GM12878 (cell line): ENCODE measurements around the gene FHL2. TPM values are rescaled to one million over a fixed set of nuclear protein-coding genes. Genes with fewer than 3 reads are reported as not detected.

ENCODE experiments used
- CBX5 ChIP-seq: sonication (generic); IDR thresholded peaks from 2 replicates; pipeline ENCODE4 v1.6.1; 2016; ENCODE audit warnings: low read depth, moderate library complexity, mild to moderate bottlenecking, inconsistent platforms
- CHD2 ChIP-seq: IDR thresholded peaks from 2 replicates; pipeline ENCODE4 v1.6.1; 2011; ENCODE audit warnings: low read depth, low read length, improper control_type of control experiment, borderline replicate concordance
- ESRRA ChIP-seq: IDR thresholded peaks from 2 replicates; pipeline ENCODE4 v1.6.1; 2012; ENCODE audit warnings: mild to moderate bottlenecking, low read length, improper control_type of control experiment
- GATAD2B ChIP-seq: fragments of 450-650 bp; conservative IDR thresholded peaks from 2 replicates; pipeline ENCODE4 v1.6.1; 2017; ENCODE audit warnings: low read depth, mild to moderate bottlenecking, moderate library complexity
- KAT2A ChIP-seq: conservative IDR thresholded peaks from 2 replicates; pipeline ENCODE4 v1.6.1; 2011; ENCODE audit warnings: low read depth, low read length; ENCODE audit not compliant: control insufficient read depth
- MEF2B ChIP-seq: fragments of 450-650 bp; IDR thresholded peaks from 2 replicates; pipeline ENCODE4 v1.6.1; 2018; ENCODE audit warnings: mild to moderate bottlenecking, moderate library complexity; ENCODE audit not compliant: partially characterized antibody, poor library complexity, severe bottlenecking
- MXI1 ChIP-seq: fragments of 150-350 bp; IDR thresholded peaks from 2 replicates; pipeline ENCODE4 v1.6.1; 2011; ENCODE audit warnings: low read depth, mild to moderate bottlenecking, inconsistent platforms, low read length, improper control_type of control experiment
- NFIC ChIP-seq: IDR thresholded peaks from 2 replicates; pipeline ENCODE4 v1.6.1; 2012; ENCODE audit warnings: low read depth, mild to moderate bottlenecking, inconsistent platforms, low read length, moderate library complexity
- NFXL1 ChIP-seq: fragments of 450-650 bp; IDR thresholded peaks from 2 replicates; pipeline ENCODE4 v1.6.1; 2017; ENCODE audit warnings: antibody characterized with exemption, mild to moderate bottlenecking, borderline replicate concordance
- NR2C1 ChIP-seq: fragments of 450-650 bp; IDR thresholded peaks from 2 replicates; pipeline ENCODE4 v1.6.1; 2017; ENCODE audit warnings: antibody characterized with exemption, mild to moderate bottlenecking, moderate library complexity
- NR2C2 ChIP-seq: IDR thresholded peaks from 2 replicates; pipeline ENCODE4 v1.6.1; 2011; ENCODE audit warnings: borderline replicate concordance, low read depth; ENCODE audit not compliant: control insufficient read depth, insufficient read length
- POLR2AphosphoS2 ChIP-seq: IDR thresholded peaks from 2 replicates; pipeline ENCODE4 v1.6.1; 2011; ENCODE audit warnings: low read depth, mild to moderate bottlenecking, low read length, improper control_type of control experiment, moderate library complexity
- POU2F2 ChIP-seq: IDR thresholded peaks from 3 replicates; pipeline ENCODE4 v1.6.1; 2011; ENCODE audit warnings: low read depth, mild to moderate bottlenecking, low read length, borderline replicate concordance
- RAD21 ChIP-seq: IDR thresholded peaks from 2 replicates; pipeline ENCODE4 v1.6.1; 2011; ENCODE audit warnings: mild to moderate bottlenecking, low read depth, low read length, moderate library complexity; ENCODE audit not compliant: insufficient read depth
- RUNX3 ChIP-seq: IDR thresholded peaks from 2 replicates; pipeline ENCODE4 v1.6.1; 2012; ENCODE audit warnings: low read length, inconsistent platforms
- SREBF1 ChIP-seq: IDR thresholded peaks from 2 replicates; pipeline ENCODE4 v1.6.1; 2012; ENCODE audit warnings: mild to moderate bottlenecking, low read length
- SUPT20H ChIP-seq: IDR thresholded peaks from 2 replicates; pipeline ENCODE4 v1.6.1; 2011; ENCODE audit warnings: low read depth, mild to moderate bottlenecking, low read length, moderate library complexity, borderline replicate concordance; ENCODE audit not compliant: control insufficient read depth
- TCF3 ChIP-seq: IDR thresholded peaks from 2 replicates; pipeline ENCODE4 v1.6.1; 2012; ENCODE audit warnings: low read depth, mild to moderate bottlenecking, low read length, borderline replicate concordance; ENCODE audit not compliant: insufficient read depth
- ZSCAN29 ChIP-seq: fragments of 450-650 bp; IDR thresholded peaks from 2 replicates; pipeline ENCODE4 v1.6.1; 2017; ENCODE audit warnings: mild to moderate bottlenecking, moderate library complexity
- polyA plus RNA-seq, 11 experiments: library from polyadenylated mRNA; depleted of rRNA in 4 of 11; unstranded in 6 of 11; stranded (reverse) in 5 of 11; fragments of >200 nt; fragmentation: Nextera tagmentation in 4 of 11; fragmentation: Illumina TruSeq in 1 of 11; extraction: Ambion mirVana in 4 of 11; extraction: Trizol in 1 of 11; gene quantifications; 1 replicate in 1 of 11; 2 replicates in 10 of 11; pipeline versions ENCODE4 v1.2.1 to v1.2.3, GENCODE V29; 2011 to 2016; ENCODE audit warnings: inconsistent platforms in 2 of 11, missing spikeins in 2 of 11, low read depth in 1 of 11
- total RNA-seq, 4 experiments: library from RNA; depleted of rRNA in 3 of 4; stranded (reverse); fragments of >200 nt in 3 of 4; fragmentation: Illumina TruSeq in 1 of 4; extraction: Trizol in 1 of 4; gene quantifications; 2 replicates each; pipeline versions ENCODE4 v1.2.1 to v1.2.3, GENCODE V29; 2013 to 2021
- TF ChIP-seq, protein P1 (sequence below): fragments of 450-650 bp; IDR thresholded peaks from 2 replicates; pipeline ENCODE4 v1.6.1; 2018; ENCODE audit warnings: mild to moderate bottlenecking, low read depth, moderate library complexity; ENCODE audit not compliant: partially characterized antibody
- TF ChIP-seq, protein P2 (sequence below): fragments of 450-650 bp; conservative IDR thresholded peaks from 2 replicates; pipeline ENCODE4 v1.6.1; 2017; ENCODE audit warnings: mild to moderate bottlenecking, moderate library complexity
- TF ChIP-seq, protein P3 (sequence below): IDR thresholded peaks from 2 replicates; pipeline ENCODE4 v1.6.1; 2012; ENCODE audit warnings: low read depth, low read length, improper control_type of control experiment
- TF ChIP-seq, protein P4 (sequence below): fragments of 450-650 bp; IDR thresholded peaks from 2 replicates; pipeline ENCODE4 v1.6.1; 2017; ENCODE audit warnings: low read depth, mild to moderate bottlenecking, moderate library complexity

FHL2 gene
- total and polyA plus RNA-seq, 10 of the 15 experiments (the other 5 are each of a cell fraction or from before 2014, with no cell fraction given): 2.2 to 9.9 (median 4.5) TPM

DNA sequence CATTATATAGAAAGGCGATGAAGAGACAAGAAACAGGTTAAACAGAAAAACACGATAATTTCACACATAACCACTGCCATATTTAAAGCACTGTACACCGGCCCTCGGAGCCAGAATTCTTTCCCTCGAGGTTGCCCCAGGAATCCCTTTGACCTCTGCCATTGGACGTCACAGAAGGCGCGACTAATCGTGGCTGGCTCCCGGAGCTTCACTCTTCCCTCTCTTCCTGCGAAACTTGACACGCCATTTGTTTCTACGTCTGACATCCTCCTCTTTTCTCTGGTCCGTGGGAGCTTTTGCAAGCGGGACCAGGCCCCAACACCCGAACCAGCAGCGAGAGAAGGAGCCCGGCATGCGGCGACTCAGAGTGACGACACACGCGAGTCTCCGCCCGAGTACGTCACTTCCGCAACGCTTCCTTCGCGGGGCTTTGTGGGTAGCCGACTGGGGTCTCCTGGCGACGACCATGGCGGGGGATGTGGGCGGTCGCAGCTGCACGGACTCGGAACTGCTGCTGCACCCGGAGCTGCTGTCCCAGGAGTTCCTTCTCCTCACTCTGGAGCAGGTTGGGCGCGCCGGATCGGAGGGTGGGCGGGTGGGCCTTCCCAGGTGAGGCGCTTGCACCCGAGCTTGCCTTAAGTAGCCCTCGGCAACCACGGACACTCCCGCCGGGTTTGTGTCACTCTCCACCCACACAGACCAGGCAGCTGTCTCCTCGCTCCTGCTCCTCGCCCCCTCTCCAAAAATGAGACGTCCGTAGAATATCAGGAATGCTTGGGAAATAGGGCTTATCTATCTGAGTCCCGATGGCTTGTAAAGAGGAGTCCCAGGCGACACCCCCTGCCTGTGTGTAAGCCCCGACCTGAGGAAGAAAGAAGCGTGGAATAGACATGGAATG is 61.5 kb downstream of the FHL2 start, which contains the start of gene C2orf49 (continued):
- TF ChIP-seq POLR2AphosphoS2 (no peak), NFIC (peak; percentile 45; the same call in 1 of the 2 replicates), ESRRA (0 out of 2 replicates have a peak, but pooled peaks have one; percentile 17), CHD2 (no peak; the same call in 1 of the 2 replicates), NR2C1 (peak; percentile 99), SUPT20H (no peak), TCF3 (no peak), RUNX3 (peak; percentile 60; the same call in 1 of the 2 replicates), MEF2B (peak; percentile 28), POU2F2 (no peak), NR2C2 (peak; percentile 85), ZSCAN29 (no peak), NFXL1 (no peak), CBX5 (no peak), KAT2A (no peak), GATAD2B (no peak), RAD21 (no peak), MXI1 (peak; percentile 83), SREBF1 (peak; percentile 72; the same call in 1 of the 2 replicates)
- TF ChIP-seq, protein P1, sequence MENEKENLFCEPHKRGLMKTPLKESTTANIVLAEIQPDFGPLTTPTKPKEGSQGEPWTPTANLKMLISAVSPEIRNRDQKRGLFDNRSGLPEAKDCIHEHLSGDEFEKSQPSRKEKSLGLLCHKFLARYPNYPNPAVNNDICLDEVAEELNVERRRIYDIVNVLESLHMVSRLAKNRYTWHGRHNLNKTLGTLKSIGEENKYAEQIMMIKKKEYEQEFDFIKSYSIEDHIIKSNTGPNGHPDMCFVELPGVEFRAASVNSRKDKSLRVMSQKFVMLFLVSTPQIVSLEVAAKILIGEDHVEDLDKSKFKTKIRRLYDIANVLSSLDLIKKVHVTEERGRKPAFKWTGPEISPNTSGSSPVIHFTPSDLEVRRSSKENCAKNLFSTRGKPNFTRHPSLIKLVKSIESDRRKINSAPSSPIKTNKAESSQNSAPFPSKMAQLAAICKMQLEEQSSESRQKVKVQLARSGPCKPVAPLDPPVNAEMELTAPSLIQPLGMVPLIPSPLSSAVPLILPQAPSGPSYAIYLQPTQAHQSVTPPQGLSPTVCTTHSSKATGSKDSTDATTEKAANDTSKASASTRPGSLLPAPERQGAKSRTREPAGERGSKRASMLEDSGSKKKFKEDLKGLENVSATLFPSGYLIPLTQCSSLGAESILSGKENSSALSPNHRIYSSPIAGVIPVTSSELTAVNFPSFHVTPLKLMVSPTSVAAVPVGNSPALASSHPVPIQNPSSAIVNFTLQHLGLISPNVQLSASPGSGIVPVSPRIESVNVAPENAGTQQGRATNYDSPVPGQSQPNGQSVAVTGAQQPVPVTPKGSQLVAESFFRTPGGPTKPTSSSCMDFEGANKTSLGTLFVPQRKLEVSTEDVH: peak; percentile 95
- TF ChIP-seq, protein P2, sequence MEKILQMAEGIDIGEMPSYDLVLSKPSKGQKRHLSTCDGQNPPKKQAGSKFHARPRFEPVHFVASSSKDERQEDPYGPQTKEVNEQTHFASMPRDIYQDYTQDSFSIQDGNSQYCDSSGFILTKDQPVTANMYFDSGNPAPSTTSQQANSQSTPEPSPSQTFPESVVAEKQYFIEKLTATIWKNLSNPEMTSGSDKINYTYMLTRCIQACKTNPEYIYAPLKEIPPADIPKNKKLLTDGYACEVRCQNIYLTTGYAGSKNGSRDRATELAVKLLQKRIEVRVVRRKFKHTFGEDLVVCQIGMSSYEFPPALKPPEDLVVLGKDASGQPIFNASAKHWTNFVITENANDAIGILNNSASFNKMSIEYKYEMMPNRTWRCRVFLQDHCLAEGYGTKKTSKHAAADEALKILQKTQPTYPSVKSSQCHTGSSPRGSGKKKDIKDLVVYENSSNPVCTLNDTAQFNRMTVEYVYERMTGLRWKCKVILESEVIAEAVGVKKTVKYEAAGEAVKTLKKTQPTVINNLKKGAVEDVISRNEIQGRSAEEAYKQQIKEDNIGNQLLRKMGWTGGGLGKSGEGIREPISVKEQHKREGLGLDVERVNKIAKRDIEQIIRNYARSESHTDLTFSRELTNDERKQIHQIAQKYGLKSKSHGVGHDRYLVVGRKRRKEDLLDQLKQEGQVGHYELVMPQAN: peak; percentile 27; the same call in 1 of the 2 replicates
- TF ChIP-seq, protein P3, sequence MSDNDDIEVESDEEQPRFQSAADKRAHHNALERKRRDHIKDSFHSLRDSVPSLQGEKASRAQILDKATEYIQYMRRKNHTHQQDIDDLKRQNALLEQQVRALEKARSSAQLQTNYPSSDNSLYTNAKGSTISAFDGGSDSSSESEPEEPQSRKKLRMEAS: 0 out of 2 replicates have a peak, but pooled peaks have one; percentile 11
- TF ChIP-seq, protein P4, sequence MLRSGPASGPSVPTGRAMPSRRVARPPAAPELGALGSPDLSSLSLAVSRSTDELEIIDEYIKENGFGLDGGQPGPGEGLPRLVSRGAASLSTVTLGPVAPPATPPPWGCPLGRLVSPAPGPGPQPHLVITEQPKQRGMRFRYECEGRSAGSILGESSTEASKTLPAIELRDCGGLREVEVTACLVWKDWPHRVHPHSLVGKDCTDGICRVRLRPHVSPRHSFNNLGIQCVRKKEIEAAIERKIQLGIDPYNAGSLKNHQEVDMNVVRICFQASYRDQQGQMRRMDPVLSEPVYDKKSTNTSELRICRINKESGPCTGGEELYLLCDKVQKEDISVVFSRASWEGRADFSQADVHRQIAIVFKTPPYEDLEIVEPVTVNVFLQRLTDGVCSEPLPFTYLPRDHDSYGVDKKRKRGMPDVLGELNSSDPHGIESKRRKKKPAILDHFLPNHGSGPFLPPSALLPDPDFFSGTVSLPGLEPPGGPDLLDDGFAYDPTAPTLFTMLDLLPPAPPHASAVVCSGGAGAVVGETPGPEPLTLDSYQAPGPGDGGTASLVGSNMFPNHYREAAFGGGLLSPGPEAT: peak; percentile 98
